Transverse colon (tissue), 4 donors: Measurements from ENCODE around the gene PRR20B.
"Not testable (repeated sequence)": the region's sequence is repeated elsewhere in the genome, so short reads cannot be mapped to it uniquely, and the experiment has no call there.

Source experiments
- POLR2A ChIP-seq: fragments of 450-650 bp; IDR thresholded peaks from one replicate; pipeline ENCODE4 v1.6.1; 2016; ENCODE audit warnings: antibody characterized with exemption, mild to moderate bottlenecking, moderate library complexity
- POLR2AphosphoS5 ChIP-seq, 3 donors: sonication (generic); formaldehyde crosslinking; IDR thresholded peaks; one replicate each; pipeline ENCODE4 v1.6.1; 2016; ENCODE audit warnings: antibody characterized with exemption in 3 of 3
- TF ChIP-seq, protein P1 (sequence below), 5 experiments: fragments of 200-600 bp in 3 of 5; fragments of 450-650 bp in 2 of 5; sonication (generic) in 3 of 5; IDR thresholded peaks; 1 replicate in 2 of 5; 2 replicates in 3 of 5; pipeline ENCODE4 v1.5.1; 2016 to 2017; ENCODE audit warnings: antibody characterized with exemption in 5 of 5, inconsistent platforms in 3 of 5, mild to moderate bottlenecking in 2 of 5, moderate library complexity in 1 of 5

DNA sequence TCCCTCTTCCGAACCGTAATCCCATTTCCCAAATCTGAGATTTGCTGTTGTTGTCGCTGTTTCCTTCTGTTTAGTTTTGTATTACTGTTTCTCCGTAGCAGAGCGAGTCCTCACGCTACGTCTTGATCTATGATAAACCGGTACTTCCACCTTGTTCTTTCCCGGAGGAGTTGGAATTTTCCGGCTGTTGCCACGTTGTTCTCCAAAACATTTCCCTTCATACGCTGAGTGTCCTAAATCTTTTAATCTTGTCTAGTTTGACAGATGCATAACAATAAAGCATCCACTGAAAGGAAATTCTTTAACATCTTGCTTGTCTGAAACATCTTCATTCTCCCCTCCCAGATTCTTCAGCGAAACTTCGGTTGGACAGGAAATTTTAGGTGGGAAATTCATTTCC lies 818 bp downstream of the PRR20B start:
- TF ChIP-seq, protein P1, sequence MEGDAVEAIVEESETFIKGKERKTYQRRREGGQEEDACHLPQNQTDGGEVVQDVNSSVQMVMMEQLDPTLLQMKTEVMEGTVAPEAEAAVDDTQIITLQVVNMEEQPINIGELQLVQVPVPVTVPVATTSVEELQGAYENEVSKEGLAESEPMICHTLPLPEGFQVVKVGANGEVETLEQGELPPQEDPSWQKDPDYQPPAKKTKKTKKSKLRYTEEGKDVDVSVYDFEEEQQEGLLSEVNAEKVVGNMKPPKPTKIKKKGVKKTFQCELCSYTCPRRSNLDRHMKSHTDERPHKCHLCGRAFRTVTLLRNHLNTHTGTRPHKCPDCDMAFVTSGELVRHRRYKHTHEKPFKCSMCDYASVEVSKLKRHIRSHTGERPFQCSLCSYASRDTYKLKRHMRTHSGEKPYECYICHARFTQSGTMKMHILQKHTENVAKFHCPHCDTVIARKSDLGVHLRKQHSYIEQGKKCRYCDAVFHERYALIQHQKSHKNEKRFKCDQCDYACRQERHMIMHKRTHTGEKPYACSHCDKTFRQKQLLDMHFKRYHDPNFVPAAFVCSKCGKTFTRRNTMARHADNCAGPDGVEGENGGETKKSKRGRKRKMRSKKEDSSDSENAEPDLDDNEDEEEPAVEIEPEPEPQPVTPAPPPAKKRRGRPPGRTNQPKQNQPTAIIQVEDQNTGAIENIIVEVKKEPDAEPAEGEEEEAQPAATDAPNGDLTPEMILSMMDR (IDR thresholded peaks at IDR 0.05): not testable (repeated sequence)
- TF ChIP-seq POLR2AphosphoS5 (IDR thresholded peaks at IDR 0.05); POLR2A: not testable (repeated sequence)
